NCI-H510A (cell line): Measurements from ENCODE around the gene LBHD2.

Experiments
- DNase-seq: peaks from one replicate; lab custom pipeline; 2025; lab: John Stamatoyannopoulos, UW

LBHD2 gene

DNA sequence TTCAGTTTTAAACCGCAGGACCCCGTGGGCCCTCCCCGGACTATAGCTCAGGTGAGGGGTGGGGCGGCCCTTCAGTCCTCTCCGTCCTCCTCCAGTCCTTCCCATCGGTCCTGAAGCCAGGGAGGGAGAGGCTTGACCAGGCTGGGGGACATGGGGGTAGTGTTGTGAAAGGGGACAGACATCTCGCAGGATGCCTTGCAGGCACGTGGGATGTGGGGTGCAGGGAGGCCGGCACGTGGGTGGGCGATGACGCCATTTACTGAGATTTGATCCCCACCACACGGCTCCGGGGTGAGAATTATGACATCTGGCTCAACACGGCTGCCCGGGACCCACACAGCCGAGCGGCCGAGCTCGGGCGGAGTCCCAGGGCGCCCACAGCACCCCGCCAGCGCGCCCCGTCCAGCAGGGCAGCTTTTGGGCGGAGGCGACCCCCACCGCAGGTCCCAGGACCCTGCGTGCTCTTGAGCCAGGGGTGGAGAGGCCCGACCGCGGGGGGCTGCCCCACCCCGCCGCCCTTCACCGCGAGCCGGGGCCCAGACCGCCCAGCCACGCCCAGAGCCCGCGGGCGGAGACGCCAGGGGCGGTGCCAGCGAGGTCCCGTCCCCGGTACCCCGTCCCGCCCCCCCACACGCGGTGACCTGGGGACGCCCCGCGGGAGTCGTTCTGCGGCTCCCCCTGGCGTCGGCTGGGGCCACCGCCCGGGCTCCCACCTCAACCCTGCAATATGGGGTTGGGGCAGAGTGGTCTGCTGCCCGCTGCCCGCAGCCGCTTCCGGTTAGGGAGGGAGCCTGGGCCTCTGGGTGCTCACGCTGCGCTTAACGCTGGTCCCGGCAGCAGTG, 7.3 kb downstream of the LBHD2 start:
- DNase-seq = peak; percentile 49

DNA sequence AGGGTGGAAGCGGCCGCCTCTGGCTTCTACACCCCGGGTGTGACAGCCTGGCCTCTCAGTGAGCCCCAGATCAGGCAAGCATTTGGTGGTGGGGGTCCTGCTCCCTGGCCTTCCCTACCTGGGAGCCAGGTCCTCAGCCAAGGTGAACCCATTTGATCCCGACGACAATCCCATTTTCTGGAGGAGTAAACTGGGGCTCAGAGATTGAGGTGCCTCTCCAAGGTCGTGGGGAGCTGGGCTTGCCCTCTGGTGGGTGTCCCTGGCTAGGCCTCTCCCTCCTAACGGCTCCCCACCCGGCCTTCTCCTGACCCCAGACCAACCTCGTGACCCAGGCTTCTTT, 7.8 kb downstream of the LBHD2 start:
- no peak for DNase-seq

DNA sequence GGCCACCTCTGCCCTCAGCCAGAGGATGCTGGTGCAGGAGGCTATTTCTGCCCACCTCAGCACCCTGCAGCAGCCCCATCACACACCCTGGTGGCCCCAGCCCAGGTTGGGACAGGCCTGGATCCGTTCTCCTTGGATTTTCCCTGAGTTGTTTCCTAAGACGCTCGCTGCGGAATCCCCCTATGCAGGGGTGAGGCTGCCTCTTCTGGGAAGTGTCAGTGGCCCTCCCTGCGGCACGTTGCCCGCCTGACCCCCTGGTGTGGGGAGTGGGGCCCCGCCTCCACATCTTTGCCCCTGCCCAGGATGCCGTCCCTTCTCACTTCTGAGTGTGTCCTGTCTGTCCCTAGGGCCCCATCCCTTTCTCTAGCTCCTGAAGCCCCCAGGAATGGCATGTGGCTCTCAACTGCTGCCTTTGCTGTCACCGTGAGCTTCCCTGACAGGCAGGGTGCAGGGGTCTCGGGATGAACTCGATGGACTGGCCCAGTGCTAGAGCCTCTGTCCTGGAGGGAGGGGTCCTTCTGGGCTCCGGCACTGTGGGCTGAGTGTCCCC, 9.9 kb downstream of the LBHD2 start:
- no peak for DNase-seq

DNA sequence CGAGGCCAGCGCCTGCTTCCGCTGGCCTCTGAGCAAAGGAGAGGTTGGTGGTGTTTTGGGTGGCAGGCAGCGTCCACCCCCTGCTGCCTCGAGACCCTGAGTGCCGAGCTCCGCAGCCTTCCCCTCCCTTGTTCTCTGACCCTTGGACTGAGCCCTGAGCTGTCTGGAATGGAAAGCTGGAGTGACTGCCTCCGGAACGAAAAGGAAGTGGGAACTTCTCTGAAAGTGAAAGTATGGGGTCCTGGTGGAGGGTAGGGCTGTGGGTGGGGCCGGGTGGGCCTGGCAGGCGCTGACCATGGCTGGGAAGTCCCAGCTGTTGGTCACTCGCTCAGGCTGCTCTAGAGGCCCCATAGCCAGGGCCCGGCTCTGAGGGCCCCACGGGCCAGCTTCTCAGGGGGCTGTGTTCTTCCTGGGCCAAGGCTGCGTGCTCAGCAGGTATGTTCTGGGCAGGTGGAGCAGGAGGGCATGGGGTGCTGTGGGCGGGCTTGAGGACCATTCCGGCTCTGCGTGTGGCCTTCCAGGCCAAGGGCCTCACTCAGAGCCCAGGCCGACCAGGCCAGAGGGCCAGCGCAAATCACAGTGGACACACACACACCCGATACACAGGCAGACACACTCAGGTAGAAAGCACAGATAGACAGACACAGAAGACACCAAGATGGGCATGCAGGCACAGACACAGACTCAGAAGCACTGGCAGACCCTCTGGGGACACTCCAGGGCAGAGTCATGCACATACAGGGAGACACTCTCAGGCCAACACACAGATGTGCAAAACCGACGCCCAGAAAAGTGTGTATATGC, 10.6 kb downstream of the LBHD2 start, which contains the start of gene EXOC3L4:
TSS of gene EXOC3L4 (plus strand) at position 320 of the 804 bp plus-strand sequence. CDS start 5,495 bp downstream, outside the sequence.
- DNase-seq = no peak

DNA sequence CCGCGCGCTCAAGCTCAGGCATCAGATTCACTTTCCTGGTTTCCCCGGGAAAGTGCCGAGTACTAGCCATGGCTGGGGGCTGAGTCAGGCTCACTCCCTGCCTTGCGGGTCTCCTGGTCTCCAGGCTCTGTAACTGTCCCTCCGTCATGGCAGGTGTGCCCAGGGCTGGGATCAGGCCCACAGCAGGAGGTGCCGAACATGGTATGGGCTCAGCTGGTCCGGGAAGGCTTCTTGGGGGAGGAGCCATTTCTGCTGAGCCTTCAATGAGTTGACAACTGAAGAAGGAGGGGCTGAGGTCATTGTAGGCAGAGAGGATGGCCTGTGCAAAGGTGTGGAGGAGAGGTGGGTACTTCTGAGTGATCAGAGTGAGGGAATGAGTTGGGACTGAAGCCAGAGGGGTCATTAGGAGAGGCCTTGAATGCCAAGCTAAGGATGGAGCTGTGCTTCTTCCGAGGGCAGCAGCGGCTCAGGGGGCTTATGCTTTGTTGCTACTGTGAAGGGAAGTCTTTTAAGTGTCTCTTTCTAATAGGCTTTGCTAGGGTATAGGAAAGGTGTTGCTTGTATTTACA, 11.3 kb downstream of the LBHD2 start:
- DNase-seq = no peak

DNA sequence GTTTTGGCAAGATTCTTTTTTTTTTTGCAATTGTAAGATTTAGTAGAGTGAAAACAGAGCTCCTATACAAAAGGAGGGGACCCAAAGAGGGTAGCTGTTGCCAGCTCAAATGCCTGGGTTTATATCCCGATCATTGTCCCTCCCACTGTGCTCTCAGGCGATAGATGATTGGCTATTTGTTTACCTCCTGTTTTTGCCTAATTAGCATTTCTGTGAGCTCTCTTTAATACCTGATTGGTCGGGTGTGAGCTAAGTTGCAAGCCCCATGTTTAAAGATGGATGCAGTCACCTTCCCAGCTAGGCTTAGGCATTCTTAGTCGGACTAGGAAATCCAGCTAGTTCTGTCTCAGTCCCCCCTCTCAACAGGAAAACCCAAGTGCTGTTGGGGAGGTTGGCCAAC, 12.4 kb downstream of the LBHD2 start:
- DNase-seq = no peak

DNA sequence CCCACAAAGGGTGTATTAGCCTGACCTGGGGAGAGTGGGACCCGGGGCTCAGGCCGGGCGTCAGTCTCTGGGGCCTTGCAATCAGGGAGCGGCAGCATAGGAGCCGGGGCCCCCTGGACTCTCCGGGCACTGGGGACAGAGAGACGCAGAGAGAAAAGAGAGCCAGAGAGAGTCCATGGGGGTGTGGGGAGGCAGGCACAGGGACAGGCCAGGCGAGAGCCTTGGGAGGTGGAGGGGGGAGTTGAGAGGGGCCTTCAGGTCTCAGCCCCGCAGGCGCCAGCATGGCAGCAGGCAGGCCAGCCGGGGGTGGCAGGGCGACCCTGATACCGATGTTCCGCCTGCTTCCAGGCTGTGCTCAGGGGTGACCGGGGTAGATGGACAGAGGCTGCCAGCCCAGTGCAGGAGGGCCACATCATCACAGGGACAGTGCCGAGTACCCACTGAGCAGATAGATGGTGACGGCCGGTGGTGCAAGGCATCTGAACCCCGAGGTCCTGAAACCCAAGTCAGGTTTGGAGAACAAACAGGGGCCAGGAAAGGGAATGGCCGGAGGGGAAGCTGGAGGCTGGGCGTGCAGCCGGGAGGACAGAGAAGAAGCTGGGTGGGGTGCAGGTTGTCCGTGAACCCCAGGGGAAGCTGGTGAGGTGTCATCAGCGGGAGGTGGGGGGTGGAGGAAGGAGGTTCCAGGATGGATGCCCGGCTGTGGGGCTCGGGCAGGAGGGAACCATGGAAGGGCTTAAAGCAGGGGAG, 13.4 kb downstream of the LBHD2 start:
- DNase-seq = no peak

DNA sequence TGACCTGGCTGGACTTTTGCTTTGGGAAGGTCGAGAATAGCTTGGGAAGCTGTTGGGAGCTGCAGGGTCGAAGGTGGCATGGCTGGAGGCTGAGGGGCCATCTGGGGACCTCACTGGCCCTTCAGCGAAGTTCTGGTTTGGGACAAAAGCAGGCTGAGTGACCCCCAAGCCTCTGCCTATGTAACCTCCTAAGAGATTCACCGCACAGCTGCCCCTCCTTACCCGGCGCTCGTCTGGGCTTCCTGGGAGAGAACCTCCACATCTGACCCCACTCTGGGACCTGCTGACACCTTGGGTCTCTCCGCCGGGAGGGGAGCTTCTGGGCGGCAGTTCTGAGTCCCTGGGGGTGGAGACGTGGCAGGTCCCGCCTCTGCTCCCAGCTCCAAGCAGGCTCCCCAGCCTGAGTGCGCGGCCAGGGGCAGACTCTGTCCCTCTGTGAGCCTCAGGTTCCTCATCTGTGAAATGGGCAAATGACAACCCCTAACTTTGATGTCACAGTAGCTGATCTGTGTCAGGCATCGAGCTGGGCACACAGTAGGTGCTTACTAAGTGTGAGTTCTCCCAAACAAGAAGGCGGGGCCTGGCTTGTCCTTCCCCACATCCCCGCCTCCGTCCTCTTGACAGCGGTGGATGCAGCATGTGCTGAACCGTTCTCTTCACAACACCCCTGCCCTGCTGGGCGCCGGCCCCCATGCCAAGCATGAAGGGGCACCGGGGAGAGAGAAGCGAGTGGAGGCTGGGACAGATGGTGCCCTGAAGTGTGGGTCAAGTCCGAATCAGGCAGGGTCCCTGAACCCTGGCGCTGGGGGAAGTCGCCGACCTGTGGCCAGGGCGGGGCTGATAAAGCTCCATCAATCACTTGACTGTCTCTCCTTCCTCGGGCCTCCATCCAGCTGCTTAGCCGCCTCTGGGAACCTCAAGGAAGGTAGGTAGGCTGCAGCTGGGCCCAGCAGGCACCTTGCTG, 14.3 kb downstream of the LBHD2 start:
- no peak for DNase-seq

DNA sequence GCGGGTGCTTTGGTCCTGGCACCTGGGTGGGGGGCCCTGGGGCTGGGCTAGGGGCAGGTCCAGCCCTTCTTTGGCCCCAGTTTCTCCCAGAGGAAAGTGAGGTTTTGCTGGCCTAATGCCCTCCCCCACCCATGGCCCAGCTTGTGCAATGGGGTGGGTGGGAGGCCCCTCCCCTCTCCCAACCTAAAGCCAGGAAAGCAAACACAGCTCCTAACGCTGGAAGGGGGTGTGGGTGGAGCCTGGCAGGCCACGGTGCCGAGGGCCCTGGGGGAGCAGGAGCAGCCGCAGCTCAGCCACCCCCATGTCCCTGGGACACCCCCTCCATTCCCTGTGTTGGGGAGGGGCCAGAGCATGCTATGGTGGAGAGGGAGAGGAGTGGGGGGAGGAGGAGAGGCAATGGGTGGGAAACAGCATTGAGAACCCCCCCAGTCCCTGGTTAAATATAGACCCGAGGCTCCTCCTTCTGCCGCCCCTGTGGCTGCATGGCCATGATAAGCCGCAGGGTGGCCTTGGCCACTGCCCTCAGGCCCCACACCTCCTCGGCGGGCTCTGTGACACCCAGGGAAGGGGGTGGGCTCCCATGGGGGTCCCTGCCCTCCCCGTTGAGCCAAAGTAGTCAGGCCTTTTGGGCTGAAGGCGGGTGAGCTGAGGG, 15.2 kb downstream of the LBHD2 start:
- DNase-seq = no peak

DNA sequence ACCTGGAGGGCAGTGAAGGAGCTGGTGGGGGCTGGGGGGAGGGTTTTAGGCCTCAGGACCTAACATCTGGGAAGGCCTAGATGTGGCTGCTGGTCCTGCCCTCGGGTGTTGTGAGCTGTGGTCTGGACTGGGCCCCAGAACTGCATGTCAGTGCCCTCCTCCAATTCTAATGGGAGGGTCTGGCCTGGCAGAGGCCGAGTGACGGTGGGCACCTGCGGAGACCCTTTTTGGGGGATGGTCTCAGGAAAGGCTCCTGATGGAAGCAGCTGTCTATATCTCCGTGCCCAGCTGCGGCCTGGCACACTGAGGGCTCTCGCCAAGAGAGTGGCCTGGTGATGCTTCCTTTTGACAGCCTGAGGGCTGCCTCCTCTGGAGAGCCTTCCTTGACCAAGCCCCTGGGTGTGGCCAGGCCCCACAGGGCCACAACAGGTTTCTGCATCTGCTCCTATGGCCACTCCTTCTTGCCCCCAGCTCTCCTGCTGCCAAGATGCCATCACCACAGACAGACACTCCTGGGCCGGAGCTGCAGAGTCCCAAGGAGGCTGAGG, 15.8 kb downstream of the LBHD2 start:
- no peak for DNase-seq

DNA sequence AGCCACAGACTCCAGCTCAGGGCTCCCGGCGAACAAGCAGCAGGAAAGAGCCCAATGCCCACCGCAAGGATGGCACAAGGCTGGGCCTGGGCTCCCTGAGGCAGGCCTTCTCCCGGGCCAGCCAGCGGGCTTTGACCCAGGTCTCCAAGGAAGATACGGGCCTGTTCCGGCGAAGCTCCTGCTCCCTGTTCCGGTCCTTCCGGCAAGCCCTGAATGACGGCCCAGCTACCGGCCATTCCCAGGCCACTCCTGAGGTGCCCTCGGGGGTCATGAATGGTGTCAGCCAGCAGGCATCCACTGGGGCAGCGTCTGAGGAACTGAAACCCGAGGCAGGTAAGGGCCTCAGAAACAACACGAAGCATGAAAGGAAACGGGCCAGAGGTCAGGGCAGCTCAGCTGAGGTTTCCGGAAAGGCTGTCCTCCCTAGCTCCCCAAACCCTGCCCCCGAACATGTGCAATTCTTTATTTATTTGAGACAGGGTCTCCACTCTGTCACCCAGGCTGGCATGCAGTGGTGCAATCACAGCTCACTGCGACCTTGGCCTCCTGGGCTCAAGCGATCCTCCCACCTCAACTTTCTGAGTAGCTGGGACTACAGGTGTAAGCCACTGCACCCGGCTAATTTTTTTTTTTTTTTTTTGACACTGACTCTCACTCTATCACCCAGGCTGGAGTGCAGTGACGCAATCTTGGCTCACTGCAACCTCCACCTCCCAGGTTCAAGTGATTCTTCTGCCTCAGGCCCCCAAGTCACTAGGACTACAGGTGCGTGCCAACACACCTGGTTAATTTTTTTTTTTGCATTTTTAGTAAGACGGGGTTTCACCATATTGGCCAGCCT, 16.5 kb downstream of the LBHD2 start:
- DNase-seq = no peak

DNA sequence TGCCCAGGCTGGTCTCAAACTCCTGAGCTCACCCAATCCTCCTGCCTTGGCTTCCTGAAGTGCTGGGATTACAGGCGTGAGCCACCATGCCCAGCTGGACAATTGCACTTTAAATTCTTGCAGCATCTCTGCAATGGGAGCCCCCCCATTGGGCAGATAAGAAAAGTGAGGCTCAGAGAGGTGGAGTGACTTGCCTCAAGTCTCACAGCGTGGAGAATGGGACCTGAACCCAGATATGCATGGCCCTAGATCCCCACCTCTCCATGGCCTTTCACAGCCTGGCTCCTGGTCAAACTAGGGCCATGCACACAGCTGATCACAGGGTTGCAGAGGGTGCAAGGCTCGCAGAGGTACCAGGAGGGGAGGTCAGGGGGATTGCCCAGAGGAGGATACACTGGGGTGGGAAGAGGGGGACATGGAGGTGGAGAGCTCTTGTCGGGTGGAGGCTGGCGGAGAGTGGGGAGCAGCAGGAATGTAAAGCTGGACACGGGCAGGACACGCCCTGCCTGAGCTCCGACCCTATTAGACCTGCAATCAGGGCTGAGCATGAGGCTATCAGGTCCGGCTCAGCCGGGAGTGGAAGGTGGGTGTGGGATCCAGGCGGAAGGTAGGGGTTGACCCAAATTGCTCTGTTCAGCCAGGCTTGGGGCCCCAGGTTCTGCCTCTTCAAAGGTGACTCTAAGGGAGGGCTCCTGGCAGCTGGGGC, 17.4 kb downstream of the LBHD2 start:
- no peak for DNase-seq

DNA sequence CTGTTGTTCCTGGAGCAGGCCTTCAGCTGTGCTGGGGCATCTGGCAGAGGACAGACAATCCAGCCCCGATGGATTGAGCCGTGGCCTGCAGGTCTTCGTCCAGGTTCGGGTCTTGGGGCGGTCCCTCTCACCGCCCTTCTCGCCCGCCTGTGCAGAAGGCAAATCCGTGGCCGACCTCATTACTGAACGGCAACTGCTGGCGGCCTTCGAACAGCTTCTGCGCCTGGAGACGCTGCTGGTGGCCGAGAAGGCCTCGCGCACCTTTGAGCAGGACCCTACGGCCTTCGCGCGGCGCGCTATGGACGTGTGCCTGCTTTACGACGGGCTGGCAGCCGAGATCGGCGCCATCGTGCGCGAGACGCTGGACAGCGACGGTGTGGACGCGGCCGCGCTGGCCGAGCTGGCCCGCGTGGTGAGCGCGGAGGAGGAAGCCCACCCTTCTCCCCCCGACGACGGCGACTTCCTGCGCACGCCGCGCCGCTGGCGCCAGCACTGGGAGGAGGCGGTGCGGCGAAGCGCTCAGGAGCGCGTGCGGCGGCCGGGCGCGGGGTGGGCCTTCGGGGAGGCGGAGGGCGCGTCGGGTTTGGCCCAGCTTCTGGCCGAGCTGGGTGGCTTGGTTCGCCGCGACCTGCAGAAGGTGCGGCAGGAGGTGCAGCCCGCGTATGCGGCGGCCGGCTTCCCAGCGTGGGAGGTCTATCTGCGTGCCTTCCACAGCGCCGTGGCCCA, 18.1 kb downstream of the LBHD2 start:
- DNase-seq = no peak

DNA sequence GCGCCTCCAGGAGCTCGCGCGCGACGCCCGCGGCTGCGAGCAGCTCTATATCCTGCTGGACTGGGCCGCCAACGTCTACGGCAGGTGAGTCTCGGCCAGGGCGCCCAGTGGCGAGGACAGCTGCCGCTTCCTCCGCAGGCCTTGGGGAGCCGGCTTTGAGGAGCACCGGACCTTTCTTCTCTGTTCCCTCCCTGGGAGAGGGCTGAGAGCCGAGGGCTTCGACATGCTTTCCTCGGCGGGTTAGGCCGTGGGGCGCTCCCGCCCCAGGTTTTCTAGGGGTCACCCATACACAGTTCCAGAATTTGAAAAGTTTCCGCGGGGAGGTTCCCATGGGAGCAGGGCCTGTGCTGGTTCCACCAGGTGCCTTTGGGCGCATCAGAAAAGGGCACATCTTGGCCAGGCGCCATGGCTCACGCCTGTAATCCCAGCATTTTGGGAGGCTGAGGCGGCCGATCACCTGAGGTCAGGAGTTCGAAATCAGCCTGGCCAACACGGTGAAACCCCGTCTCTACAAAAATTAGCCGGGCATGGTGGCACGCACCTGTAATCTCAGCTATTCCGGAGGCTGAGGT, 18.8 kb downstream of the LBHD2 start:
- DNase-seq = no peak

DNA sequence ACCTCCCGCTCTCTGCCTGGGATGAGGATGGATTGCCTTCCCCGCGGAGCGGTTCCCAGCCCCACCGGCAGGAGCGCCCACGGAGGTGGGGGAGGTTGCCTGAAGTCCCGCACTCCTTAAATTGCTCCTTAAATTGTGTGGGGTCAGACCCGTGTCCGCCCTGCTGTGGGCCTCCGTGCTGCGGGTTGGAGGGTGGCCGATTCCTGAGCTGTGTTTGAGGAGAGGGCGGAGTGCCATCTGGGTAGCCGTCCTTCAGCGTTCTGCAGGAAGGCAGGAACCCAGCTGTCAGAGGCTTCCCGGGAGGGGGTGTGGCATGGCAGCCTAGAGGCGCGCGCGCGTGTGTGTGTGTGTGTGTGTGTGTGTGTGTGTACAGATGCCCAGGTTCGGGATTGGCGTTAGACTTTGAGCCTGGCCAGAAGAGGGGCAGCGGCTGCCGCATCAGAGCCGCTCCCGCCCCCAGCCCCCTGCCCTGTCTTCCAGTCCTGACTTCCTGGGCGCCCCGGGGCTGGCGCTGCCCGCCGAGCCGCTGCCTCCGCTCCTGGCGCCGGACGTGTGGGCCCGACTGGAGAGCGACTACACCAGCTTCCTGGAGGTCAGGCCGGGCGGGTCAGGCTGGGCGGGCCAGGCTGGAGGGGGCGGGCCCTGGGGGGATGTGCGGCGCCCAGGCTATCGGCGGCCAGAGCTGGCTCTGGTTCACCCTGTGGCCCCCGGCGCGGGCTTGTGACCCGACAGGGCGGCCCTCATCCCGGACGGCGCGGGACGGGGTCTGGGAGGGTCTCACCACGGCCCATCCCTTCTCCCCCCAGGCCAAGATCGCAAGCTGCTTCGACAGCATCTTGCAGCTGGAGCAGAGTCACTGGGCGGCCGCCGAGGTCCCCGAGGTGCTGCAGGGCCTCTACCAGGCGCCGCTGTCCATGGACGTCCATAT, 19.7 kb downstream of the LBHD2 start:
- DNase-seq = peak; percentile 78

DNA sequence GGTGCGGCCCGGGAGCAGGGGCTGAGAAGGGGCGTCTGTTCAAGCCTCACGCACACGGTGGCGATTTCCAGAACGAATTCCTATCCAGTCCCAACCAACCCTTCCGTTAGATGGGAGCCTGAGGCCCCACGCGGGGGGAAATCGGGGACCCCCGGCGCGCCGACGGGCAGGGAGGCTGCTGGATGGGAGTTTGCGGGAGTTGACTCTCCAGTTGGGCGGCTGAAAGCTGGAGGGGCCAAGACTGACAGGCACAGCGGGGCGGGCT, 20.3 kb downstream of the LBHD2 start:
- no peak for DNase-seq
